NCI-H446 treated with DMSO at 0.1 percent for 48 hours (cell line): ENCODE measurements around the gene OR6C1.
"Not testable (repeated sequence)": the region's sequence is repeated elsewhere in the genome, so short reads cannot be mapped to it uniquely, and the experiment has no call there.

Source experiments
- DNase-seq: peaks from one replicate; lab custom pipeline; 2025; lab: John Stamatoyannopoulos, UW

Gene OR6C1

DNA sequence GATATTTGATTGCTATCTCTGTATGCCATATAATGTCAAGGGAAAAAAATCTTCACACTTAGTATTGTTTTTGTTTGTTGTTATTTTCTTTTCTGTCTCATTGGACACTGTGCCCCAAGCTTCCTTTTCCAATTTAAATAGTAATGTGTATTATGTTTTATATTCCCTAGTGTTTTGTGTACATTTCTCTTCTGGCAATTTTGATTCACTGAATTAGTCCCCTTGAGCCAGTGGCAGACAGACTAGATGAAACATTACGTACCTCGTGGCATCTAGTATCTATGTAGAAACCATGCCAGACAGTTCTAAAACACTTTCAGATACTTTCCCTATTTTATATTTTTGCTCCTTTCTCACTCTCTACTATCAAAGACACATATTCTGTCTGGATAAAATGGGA lies at the start of gene OR6C1:
Gene OR6C1, plus strand, starts transcription at position 301 of the 400 bp plus-strand sequence. CDS start 6,257 bp downstream, outside the sequence.
- no peak for DNase-seq

DNA sequence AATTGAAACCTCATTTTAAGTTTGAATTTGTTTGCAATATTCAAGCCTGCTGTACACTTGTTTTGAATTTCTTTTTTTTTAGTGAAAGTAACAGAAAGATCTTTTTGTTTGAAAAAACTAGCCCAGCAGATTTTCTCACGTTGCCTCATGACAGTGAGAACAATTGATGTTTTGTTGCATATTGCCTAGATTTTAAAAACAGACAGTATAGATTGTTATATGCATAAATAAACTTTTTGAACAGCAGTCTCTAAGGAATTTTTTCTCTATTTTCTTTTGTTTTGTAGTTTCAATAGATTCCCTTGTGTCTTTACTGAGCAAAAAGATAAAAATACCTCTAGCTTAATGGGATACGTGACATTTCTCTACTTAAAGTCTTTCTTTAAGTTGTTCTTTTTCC lies 33.2 kb upstream of the OR6C1 start:
- no peak for DNase-seq

DNA sequence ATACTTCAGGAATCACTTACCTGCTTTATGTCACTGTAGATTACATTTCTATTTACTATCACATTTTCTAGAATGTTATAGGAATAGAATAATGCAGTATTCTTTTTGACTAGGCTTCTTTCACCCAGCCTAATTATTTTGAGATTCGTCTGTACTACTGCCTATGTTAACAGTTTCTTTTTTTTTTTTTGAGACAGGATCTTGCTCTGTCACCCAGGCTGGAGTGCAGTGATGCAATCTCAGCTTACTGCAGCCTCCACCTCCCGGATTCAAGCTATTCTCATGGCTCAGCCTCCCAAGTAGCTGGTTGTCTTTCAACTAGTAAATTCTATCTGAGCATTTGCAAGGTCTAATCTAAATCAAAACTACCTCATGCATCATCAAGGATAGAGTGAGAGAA lies 24.1 kb upstream of the OR6C1 start:
- DNase-seq = no peak

DNA sequence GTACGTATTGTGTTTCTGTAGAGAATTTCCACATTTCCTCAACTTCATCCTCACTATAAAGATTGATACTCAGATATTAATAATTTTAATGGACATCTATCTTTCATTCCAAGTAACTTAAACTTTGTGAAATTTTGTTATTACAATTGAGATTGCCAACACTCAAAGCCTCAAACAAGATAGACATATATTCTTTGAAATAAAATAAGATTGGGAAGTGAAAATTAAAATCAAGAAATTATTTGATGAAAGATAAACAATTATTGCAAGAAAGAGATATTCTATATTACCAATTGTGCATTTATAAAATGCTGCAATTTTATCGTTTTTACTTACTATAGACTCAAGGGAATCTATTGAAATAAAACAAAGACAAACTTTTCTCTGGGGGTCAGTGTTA lies 17.7 kb upstream of the OR6C1 start, which contains the start of gene OR6C6:
Gene OR6C6, minus strand, starts transcription at position 101 of the 400 bp plus-strand sequence. CDS start 1,337 bp downstream, outside the sequence.
- DNase-seq = no peak

DNA sequence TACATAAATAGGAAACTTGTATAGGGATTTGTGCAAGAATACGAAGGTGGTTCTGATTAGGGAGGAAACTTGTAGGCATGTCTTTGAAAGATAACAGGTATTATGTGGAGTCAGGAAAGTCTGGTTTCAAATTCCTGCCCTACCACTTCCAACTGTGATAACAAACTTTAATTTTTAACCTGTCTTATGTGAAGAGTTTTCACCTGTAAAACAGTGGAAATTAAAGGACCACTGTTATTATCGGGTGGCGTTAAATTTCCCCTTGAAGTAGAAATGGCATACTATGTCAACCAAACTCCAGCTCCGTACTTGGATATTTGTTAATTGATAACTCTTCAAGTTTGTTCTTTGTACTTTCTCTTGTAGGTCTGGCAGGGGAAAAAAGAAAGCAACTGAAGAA lies 6.1 kb downstream of the OR6C1 start:
- no peak for DNase-seq

DNA sequence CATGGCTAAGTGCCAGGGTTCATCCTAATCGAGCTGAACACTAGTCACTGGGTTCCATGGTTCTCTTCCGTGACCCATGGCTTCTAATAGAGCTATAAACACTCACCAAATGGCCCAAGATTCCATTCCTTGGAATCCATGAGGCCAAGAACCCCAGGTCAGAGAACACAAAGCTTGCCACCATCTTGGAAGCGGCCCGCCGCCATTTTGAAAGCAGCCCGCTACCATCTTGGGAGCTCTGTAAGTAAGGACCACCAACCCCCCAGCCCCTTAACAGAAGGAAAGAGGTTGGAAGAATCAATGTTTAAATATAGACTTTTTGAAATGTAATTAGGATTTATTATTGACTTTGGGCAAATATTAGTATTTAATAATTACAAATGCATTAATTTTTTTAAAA lies 11.7 kb downstream of the OR6C1 start:
- DNase-seq = not testable (repeated sequence)

DNA sequence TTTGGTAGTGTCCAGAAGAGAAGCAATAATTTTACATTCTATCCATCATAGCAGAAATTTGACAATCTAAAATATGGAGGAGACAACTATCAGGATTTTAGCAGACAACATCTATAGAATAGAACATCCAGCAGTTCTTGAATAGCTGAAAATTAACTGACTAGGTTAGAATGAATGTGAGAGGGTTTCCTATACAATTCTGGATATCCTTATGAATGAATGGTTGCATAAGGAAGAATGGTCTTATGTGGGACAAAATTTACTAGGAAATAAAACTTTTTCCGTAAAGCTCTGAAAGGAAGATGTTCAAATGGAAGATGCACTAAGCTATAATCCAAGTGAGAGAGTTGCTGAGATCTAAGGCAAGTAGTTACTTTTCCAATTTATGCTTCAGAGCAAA lies 16.3 kb downstream of the OR6C1 start, which contains the start of gene OR6C3:
Gene OR6C3, plus strand, starts transcription at position 301 of the 400 bp plus-strand sequence. CDS start 955 bp downstream, outside the sequence.
- no peak for DNase-seq

GRCh38 chr12:55336002-55336401 lies 21.9 kb downstream of the OR6C1 start:
- no peak for DNase-seq

GRCh38 chr12:55355338-55355737 lies 41.2 kb downstream of the OR6C1 start:
- DNase-seq = not testable (repeated sequence)

DNA sequence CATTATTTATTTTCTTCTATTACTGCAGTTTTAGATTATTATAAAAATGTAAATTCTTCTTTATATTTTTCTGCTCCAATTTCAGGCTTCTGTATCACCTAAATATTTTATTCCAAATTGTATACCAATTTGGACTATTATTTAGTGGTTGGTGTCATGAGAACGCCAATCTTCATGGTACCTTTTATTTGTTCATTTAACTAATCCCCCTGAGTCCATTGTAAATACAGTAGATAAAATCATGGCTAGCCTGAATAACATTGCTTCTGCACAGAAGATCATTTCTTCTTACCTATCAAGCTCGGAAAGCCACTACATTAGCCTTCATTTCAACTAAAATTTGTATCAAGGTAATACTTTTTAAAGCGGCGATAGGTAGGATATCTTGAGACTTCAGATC lies 48.5 kb downstream of the OR6C1 start, which contains the start of gene OR6C75:
Gene OR6C75, plus strand, starts transcription at position 301 of the 400 bp plus-strand sequence. CDS start 2,136 bp downstream, outside the sequence.
- DNase-seq = no peak

GRCh38 chr12:55365086-55365485 lies 50.9 kb downstream of the OR6C1 start:
- no peak for DNase-seq
